GM18870 (cell line): ENCODE results near the gene NRDE2.

Experiments used
- ATAC-seq: cut with Tn5 transposase; IDR thresholded peaks from one replicate; pipeline ENCODE4 v1.9.1; 2021; ENCODE audit warnings: moderate library complexity; ENCODE audit not compliant: unreplicated experiment

The NRDE2 gene

DNA sequence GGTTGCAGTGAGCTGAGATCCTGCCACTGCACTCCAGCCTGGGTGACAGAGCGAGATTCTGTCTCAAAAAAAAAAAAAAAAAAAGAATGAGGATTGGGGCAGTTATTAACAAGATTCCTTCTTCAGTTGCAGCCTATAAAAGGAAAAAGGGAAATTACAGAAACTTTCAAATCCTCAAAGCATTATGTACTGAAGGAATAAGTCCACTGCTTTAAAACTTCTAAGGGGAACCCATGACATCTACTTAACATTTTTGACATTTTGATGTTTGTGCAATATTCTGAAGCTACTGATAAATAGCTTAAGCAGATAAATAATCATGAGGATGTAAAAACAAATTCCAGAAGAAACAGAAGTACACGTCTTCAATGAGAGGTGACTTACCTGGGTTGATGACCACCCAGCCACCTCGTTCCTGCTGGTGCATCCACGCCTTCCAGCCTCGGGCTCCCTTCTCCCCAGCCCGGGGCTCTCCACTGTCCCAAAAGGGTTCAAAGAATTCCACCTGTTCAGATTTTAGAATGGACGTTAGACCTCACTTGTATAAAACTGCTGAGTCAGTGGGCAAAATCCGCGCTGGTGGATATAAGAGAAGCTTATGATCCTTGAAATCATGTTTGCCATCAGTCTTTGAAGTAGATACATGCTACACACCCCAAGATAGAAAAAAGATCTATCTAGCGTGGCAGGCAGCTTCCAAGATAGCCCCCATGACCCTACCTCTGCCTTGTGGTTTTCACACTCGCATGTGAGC lies 33.7 kb downstream of the NRDE2 start:
- ATAC-seq: no peak

GRCh38 chr14:90296641-90297040 lies 35.1 kb downstream of the NRDE2 start:
- no peak for ATAC-seq

DNA sequence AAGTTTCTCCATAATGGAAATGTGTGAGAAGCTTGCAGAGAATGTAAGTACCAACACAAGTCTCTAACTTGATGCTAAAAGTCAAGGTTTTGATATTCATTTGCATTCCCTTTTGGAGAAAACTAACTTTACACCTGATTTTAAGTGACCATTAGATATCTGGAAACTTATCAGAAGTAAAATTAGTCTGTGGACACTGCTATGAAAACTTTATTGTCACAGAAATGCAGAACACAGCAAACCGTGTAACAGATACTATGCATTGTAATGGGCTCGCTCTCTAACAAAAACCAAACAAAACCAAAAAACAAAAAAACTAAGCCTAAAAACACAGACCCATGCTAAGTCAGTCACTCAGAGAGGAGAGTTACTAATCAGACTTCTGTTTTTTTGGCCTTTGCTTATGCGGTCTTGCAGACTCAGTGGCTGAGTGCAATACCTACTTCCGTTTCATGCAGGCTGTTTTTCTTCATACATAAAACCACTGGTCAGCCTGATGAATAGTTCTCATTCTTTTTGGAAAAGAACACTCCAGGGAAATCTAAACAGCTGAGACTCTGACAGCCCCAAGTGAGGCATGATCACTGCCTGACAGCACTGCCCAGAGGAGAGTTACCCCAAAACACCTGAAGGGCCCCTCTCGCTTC lies 35.7 kb downstream of the NRDE2 start:
- no peak for ATAC-seq

- no peak for ATAC-seq
Measured at GRCh38 chr14:90294872-90295271, 36.9 kb downstream of the NRDE2 start.

- no peak for ATAC-seq
Measured at GRCh38 chr14:90293766-90294730, 37.7 kb downstream of the NRDE2 start.

DNA sequence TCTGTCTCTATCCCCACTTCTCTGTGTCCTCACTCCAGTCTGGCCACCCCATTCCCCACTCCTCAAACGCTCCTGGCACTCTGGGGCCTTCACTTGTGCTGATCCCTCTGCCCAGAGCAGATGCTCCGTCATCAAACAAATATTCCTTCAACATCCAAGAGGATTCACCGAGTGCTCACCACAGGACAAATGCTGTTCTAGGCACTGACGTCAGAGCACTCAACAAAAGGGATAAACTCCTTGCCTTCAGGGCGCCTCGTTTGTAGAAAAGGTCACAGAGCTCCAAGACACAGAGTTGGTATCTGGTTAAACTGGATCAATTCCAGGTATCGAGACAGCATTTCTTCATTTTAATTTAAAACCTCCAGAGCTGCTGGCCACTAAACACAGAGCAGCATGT lies 40.0 kb downstream of the NRDE2 start:
- ATAC-seq: no peak

DNA sequence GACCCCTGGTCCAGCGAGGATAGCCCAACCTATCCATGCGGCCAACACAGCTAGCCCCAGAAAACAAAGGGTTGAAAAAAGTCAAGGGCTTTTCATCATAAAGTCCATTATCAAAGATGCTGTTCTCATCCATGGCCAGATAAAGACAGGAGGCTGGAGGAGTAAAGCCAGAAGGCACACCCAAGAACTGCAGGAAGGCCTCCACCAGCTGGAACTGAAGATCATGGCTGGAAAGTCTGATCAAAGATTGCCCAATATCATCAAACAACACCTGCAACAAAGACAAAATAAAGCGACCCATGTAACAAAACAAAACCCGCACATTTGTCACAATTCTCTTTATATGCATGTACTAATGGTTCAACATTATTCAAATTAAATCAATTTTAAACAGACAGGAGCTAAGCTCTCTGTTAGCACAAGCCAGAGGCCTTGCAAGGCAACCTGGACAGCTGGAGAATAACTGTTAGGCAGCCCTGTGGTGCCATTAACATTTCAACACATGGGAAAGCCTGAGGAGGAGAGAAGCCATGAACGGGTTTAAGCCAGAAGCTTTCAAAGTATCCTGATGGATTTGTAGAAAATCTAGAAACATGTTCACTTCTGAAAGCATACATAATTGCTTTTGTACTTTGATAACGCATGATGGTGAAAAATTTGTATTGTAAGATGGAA lies 41.3 kb downstream of the NRDE2 start:
- ATAC-seq: no peak

- ATAC-seq: peak; percentile 77
Measured at GRCh38 chr14:90288651-90289355, 42.9 kb downstream of the NRDE2 start.

DNA sequence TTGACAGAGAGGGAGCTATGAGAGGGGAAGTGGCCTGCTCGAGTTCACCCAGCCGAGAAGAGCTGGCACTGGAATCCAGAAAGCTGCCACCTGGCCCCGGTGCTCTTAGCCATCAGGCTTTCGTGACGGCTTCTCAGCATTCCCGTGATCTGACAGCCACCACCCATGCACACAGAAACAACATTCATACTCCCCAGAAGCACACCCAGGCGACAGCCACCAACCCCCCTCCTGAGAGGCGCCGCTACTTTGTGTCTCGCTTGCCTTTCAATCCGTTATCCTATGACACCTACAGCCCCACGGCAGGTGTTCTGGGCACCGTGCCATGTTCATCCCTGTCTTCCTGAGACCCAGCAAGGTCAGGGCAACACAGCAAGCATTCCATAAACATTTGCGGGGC lies 44.0 kb downstream of the NRDE2 start:
- ATAC-seq: no peak

DNA sequence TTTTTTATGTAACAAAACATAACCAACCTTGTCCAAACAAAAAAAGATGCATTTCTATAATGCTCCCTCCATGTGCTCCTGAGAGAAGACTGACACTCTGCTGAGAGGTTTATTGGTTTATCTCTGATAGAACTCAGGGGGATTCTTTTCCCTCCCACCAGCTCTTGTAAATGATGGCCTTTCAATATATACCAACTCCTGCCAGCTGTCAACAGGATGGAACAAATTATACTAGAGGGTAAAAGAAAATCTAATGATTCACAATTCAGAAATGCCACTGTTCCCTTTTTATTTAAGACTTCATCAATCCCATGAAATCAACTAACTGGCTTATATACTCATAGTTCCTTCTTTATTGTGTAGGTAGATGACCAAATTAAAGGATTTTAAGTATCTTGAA lies 50.0 kb downstream of the NRDE2 start:
- ATAC-seq: no peak

- no peak for ATAC-seq
Measured at GRCh38 chr14:90281261-90281660, 50.5 kb downstream of the NRDE2 start.

DNA sequence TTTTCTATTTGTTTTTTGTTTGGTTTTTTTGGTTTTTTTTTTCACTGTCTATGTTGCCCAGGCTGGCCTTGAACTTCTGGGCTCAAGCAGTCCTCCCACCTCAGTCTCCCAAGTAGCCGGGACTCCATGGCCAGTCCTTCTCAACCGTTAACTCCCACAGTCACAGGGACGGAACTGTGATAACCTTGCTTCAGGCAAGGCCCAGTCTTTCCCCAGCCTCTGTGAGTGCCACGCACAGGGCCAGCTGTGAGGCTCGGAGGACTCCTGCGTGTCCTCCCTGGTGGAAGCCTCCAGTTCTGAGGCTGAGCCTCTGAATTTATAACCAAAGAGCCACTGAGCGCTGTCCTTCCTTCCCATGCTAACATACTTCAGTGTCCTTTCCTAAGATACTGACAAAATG lies 51.6 kb downstream of the NRDE2 start:
- no peak for ATAC-seq

- no peak for ATAC-seq
Measured at GRCh38 chr14:90278199-90279175, 53.3 kb downstream of the NRDE2 start.

- no peak for ATAC-seq
Measured at GRCh38 chr14:90277581-90278198, 54.1 kb downstream of the NRDE2 start.

DNA sequence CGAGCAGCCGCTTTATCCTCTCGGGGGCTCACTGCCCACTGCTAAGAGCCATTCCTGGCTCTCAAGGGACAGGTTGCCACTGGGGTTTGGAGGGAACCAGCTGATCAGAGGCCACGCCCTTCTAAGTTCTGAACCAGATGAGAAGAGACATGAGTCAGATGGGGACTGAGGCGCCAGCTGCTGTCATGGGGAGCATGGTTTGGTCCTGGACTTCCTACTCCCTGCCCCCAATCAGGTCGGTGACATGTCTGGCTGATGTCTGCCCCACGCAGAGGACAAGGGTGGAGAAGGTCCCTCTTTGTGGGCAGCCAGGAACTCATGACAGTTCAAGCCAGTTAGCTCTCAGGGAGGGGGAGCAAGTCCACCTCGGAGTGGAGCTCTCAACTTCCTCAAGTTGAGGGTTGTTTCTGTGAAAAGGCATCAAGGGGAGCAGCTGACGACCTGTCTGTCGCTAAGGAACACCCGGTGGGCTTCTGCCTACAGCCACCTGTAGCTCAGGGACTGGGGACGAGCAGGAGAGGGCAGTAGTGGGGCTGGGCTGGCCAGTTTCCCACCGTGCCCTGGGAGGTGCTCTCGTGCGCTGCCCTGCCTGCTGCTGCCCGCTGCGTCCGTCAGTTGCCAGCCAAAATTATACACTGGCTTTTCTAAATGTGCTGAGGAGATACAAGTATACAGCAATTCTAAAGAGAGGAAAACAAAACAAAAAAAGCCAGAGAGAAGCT lies 54.9 kb downstream of the NRDE2 start:
- ATAC-seq: no peak

GRCh38 chr14:90275820-90276219 lies 55.9 kb downstream of the NRDE2 start:
- ATAC-seq: no peak

DNA sequence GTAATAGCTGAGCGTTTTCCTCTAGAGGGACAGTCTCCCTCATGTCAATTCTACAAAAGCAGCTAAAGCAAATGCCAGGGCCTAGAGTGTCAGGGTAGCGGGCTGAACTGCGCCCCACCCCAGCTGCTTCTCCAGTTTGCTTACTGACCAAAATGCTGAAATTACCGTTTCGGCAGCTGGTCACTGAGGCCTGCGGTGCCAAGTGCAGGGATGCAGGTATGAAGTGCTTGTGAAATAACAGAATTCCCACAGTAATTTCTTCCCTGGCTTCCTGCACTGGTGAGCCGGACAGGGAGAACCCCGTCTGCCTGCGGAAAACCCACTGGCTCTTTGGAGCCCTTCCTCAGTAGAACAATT lies 56.3 kb downstream of the NRDE2 start:
- ATAC-seq: no peak

- ATAC-seq: no peak
Measured at GRCh38 chr14:90274808-90275457, 56.8 kb downstream of the NRDE2 start.
